Amniotic stem cell (primary cell): ENCODE measurements around the gene ICAM4.
A peak's percentile ranks its signal among the peaks of the same experiment; 100 is the strongest.
"Not testable (repeated sequence)": the region's sequence is repeated elsewhere in the genome, so short reads cannot be mapped to it uniquely, and the experiment has no call there.

Experiments used
- DNase-seq: peaks from one replicate; lab custom pipeline; 2025; lab: John Stamatoyannopoulos, UW

The ICAM4 gene

DNA sequence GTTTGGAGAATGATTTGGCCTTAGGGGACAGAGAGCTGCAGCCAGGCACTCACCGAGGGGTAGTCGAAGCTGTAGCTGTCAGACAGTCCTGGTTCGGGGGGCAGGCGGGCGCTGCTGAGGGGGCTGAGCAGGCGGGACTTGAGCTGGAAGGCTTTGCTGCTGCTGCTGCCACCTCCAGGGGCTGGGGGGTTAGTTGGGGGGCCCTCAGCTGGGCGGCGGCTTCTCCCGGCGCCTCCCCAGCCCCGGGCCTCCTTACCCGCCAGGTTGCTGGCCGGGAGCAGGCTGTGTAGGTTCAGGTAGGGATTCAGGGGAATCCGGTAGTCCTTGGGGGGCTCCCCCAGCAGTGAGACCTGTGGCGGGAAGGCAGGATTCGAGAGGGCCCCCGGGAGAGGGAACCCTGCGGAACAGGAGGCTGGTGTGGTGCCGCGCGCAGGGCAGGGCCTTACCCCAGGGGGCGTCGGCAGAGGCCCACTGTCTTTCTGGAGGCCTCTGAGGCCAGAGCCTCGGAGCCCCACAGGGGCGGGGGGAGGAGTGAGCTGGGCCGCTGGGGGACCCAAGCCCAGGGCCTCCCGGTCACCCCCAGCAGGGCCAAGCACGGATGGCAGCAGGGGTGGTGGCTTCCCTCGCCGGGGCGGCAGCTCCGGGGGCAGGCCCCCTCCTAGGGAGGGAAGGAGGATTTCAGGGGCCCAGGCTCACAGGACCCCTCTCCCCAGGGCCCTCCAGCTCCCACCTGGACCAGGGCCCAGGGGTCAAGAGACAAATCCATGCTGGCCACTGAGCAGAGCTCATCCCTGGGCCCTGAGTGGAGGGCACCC, 34.1 kb downstream of the ICAM4 start:
- DNase-seq, result no peak

DNA sequence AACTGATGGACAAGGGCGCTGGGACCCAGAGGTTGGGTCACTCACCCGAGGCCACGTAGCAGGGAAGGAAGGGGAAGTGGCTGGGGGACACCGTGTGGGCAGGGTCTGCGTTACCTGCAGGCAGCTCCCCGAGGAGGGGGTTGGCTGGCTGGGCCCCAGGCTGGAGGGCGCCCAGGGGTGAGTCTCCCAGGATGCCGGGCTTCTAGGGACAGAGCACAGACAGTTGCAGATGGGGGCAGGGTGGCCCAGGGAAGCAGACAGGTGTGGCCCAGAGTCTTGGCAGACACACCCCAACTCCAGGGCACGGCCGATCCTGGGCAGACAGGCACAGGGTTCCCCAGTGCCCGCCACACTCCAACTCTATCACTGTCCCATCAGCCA, 34.7 kb downstream of the ICAM4 start:
- no peak for DNase-seq

DNA sequence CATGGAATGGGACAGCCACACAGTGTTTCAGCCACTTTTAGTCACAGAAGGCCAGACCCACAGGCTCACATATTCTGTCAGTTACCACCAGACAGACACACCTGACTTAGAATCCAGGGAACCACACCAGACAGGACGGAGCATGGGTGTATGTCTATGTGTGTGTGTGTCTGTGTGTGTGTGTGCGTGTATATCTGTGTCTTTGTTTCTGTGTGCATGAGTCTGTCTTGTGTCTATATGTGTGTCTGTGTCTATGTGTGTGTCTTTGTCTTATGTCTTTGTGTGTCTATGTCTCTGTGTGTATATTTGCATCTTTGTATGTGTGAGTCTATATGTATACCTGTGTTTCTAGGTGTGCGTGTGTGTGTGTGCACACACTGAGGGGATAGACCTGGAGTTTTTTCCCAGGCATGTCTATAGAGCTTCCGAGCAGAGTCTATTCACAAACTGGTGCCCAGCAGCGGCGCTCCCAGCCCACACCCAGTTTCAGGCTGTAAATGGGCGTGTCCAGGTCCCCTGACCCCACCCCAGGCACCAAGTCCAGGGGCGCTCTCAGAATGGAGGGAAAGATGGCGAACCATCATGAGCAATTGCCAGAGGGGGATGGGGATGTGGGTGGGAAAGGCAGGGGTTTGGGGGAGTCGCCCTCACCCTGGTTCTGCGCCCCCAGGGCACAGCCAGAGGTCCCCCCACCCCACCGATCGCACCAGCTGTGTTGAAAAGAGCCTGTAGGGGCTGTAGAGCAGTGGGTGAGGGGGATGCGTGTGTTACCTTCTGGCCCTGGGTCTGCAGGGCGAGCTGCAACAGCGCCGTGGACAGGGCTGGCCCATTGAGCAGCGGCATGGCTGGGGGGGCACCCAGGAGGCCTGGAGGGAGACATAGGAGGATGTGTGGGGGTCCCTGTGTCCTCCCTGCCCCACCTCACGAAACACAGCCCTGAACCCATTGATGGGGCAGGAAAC, 35.4 kb downstream of the ICAM4 start:
- DNase-seq, result no peak

DNA sequence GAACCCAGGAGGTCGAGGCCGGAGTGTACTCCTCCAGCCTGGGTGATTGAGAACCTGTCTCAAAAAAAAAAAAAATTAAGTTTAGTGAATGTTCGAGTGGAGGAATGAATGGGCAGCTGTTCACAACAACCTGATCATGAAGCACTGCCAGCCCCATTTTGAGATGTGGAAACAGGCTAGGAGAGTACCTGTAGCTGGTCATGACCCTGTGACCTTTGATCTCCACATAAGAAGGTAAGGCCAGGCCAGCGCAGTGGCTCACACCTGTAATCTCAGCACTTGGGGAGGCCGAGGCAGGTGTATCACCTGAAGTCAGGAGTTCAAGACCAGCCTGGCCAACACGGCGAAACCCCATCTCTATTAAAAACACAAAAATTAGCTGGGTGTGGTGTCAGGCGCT, 39.0 kb downstream of the ICAM4 start:
- no peak for DNase-seq

DNA sequence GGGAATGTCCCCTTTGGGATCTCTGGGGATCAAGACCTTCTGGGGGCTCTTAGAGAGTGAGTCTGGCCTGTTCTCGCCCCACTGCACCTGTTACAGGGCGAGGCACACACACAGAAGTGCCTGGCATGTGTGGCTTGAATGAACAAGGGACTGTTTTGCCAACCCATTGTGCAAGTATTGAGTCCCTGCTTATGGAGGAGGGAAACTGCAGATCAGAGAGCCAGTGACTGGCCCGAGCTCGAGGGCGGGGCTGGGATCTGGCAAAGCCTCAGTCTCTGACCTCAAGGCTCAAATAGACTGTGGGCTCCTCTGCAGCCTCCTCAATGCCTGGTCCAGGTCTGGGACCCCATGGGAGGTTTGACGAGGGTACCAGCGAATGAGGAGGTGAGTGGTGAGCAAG, 41.0 kb downstream of the ICAM4 start:
- no peak for DNase-seq

DNA sequence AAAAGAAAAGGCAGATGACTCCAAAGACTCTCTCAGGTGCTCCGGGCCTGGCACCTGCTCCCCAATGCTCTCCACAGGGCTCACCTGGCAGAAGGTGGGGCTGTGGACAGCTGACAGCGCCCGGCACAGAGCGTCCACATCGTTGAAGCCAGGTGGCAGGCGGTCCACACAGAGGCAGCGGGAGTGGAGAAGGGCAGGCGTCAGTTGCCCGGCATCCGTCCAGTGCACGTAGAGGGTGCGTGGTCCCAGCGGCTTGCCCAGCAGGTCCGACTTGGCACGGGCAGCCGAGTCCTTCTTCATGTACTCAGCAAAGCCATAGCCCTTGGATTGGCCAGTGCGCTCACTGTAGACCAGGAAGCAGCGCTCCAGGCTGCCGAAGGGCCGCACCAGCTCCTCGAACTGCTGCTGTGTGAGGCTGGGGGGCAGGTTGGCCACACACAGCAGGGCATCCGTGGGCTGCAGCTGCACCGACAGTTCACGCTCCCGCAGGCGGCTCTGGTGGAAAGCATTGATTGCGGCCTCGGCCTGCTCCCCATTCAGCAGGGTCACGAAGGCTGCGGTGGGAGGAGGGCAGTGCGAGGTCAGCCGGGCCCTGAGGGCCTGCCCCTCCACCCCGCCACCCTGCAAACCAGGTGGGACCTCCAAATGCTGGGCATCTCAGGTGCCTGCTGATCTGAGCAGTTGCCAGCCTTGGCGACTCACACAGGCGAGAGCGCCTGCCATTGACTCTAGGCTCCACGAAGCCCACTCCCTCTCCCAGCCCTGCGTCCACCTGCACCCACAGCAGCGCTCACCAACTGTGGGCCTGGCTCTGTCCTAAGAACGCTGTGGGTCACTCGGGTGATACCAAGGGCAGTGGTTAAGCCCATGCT, 42.0 kb downstream of the ICAM4 start:
- no peak for DNase-seq

DNA sequence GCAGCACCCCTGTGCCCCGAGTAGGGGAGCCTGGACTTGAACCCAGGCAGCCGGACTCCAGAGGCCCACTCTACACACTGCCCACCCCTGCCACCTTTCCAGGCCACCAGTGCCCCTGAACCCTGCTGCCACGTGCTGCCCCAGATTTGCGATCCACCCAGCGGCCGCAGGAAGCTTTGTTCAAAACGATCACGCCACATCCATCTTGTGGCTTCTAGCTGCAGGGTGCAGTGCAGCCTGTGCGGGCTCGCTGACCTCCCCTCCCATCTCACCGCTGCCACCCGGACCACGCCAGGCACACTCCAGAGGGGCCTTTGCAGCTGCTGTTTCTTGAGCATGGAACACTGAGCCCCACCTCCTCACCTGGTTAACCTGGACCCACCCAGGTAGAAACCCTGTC, 42.8 kb downstream of the ICAM4 start:
- no peak for DNase-seq

DNA sequence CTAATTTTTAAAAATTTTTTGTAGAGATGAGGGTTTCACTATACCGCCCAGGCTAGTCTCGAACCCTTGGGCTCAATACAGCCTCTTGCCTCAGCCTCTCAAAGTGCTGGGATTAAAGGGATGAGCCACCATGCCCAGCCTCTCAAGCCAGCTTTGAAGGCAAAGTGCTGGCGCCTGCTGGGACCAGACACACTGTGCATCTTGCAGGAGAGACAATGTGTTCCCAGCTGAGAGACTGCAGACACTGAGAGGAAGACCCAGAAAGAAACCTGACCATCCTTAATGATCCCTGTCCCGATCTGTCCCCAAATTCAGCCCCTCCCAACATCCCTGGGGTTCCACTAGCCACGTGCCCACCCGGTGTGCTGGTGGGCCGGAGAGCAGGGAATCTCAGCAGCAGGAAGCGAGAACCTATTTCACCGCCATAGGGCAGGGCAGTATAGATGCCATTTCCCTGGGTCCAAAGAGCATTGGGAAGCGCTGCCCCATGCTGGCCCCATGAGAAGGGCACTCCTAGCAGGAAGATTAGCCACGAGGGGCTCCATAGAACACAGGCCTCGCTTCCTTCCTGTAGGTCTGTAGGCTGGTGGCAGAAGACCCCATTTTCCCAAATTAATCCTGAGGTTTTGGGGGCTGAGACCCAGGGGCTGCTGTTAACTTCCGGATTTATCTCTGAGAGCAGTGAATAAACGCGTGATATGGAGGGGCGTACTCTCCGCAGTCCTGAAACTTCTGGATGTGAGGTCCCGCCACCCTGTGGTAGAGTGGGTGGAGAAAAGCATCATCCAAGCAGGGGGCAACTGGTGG, 45.6 kb downstream of the ICAM4 start:
- no peak for DNase-seq

DNA sequence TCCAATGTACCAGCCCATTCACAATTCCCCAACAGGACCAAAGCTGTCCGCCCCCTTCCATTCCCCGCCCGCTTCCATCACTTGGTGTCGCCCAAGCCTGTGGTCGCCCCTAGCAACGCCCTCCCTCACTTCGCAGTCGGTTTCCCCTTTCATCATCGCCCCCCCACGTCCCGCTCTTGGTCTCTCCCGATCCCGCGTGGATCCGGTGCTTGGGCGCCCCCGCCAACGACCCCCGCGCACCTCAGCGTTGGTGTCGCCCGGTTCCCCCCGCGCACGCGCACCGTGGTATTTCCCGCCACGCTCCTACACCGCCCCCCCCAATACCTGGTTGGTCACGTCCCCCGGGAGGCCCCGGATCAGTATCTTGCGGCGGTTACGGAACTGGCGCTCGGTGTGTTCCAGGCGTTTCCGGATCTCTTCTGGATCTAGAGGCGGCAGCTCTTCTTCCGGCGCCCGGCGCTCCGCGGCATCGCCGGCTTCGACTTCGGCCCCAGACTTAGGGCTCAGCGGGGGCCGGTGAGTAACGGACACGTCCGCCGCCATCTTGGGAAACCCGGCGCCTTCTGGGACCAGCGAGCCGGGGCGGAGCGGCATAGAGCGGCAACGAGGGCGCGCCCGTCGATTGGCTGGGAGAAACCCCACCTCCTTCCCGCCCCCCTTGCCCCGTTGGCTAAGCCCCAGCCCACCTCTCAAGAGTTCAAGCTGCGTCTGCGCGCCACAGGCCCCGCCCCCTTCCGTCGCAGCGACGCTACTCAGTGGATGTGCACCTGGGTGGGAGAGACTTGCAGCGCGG, 46.4 kb downstream of the ICAM4 start, which contains the start of gene RAVER1:
Gene RAVER1, minus strand, starts transcription at position 565 of the 793 bp plus-strand sequence. Its CDS starts 22 bp downstream, at position 543.
- DNase-seq, result peak; percentile 96

DNA sequence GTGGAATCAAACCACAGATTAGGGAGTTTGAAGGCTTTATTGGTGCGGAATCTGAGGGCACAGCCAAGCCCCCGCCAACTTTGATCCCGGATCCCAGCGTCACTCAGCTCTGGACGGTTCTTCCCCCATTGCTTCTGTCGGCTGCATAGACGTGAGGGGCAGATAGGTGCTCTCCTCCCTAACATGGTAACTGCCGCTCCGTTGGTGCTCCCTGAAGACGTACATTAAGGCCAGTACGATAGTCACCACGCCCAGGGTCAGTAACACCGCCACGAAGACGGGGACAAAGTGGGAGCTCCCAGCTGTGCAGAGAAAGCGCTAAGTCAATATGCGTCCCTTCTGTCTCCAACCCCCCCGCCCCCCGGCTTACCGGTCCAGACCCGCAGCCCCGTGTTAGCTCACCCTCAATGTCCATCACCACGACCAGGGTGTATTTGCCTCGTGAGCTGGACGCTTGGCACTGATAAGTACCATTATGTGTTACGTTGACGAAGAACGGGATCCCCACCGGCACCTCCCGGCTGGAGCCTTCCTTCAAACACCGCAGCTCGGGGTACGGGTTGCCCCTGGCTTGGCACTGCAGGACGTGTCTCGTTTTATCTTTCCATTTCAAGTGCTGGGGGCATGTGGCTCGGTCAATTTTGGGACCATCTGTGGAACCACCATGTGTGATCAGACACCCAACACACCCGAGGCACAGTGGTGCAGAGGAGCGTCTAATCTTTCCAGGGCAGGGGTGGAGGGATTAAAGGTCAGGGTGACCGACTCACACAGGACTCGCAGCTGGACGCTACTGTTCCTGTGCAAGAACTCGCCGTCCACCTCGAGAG, 47.2 kb downstream of the ICAM4 start:
- DNase-seq, result no peak

DNA sequence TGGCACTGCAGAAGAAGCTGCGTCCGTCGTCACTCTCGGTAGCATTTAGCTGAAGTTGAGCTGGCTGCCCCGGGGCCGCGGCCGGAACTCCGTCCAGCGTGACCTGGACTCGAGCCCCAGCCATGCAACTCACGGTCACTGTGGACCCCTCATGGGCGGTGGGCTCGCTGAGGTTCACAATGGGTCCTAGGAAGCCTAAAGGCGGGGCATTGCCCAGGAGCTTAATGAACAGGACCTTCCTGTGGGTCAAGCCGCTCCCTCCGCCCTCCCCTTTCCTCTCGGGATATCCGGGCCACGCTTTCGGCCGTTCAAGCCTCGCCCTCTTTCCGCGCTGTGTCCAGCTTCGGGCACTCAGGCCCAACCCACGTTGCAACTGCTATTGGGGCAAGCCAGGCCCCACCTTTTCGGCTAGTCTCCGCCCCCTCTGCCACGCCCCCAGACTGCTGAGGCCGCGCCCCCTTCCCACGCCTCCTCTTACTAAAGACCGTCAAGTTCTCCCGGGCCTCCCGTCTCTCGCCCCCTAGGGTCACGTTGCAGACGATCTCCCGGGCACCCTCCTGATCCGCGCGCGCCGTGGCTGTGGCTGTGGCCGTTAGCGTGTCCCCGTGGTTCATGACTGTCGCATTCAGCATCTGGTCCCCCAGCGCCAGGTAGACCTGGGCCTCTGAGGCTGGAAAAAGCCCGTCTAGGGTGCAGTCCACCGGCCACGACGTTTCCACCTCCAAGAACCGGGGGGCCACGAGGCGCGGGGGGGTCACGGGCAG, 48.0 kb downstream of the ICAM4 start:
- DNase-seq, result peak; percentile 81

DNA sequence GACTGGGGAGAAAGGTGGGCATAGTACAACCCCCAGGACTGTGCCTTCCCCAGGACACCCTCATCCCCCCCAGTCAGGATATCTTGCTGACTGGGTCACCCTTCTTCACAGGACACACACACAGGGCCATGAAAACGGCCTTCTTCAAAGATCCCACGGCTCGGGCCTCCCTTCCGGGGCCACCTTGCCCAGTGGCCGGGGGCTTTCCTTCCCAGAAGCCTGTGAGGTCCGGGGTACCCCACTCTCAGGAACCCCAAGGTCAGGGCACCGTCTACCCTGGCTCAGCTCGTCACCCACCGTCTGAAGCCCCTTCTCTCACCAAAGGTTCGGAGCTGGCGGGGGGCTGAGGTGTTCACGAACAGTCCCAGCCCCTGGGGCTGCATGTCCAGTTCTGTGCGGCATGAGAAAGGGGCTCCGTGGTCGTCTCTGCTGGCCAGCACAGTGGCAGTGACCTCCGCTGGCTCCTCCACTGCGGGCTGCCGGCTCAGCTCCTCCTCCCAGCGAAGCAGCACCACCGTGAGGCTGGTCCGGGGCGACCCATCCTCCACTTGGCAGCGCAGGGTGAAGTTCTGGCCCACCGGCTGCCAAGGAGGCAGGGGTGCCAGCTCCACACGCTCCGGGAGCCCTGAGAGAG, 48.7 kb downstream of the ICAM4 start:
- no peak for DNase-seq

DNA sequence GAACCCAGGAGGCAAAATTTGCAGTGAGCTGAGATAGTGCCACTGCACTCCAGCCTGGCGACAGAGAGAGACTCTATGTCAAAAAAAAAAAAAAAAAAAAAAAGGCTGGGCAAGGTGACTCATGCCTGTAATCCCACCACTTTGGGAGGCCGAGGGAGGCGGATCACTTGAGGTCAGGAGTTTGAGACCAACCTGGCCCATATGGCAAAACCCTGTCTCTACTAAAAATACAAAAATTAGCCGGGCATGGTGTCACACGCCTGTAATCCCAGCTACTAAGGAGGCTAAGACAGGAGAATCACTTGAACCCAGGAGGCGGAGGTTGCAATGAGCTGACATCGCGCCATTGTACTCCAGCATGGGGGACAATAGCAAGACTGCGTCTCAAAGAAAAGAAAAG, 50.0 kb downstream of the ICAM4 start:
- not testable (repeated sequence) for DNase-seq
